ENCODE measurements around the gene MAGED2.
"Not testable (repeated sequence)": the region's sequence is repeated elsewhere in the genome, so short reads cannot be mapped to it uniquely, and the experiment has no call there.

MAGED2 gene, protein sequence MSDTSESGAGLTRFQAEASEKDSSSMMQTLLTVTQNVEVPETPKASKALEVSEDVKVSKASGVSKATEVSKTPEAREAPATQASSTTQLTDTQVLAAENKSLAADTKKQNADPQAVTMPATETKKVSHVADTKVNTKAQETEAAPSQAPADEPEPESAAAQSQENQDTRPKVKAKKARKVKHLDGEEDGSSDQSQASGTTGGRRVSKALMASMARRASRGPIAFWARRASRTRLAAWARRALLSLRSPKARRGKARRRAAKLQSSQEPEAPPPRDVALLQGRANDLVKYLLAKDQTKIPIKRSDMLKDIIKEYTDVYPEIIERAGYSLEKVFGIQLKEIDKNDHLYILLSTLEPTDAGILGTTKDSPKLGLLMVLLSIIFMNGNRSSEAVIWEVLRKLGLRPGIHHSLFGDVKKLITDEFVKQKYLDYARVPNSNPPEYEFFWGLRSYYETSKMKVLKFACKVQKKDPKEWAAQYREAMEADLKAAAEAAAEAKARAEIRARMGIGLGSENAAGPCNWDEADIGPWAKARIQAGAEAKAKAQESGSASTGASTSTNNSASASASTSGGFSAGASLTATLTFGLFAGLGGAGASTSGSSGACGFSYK

DNA sequence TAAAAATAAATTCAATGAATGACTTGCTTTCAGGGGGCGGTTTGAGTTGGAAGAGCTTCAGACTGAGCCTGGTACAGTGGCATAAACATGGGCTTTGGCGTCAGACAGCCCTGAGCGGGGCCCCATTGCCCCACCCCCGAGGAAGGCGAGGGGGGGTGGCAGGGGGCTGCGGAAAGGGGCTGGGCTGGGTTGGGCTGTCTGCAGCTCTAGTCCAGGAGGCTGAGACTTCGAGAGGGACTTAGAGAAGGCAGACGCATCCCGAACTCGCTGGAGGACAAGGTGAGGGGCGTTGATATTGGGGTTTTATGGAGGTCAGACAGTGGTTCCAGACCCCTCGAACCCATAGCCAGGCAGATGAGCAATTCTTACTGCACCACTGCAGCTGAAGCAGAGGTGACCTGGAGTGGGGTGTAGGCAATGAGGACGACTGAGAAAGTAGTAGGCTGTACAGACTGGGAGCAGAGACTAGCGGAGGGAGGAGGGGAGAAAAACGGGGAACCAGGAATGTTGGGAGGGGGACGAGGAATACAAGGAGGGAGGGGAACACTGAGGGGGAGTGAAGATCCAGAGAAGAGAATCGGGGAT lies at the start of gene MAGED2:
Gene MAGED2, plus strand, starts transcription at position 222 of the 585 bp plus-strand sequence. CDS start 1,587 bp downstream, outside the sequence.
- H4K20me1 ChIP-seq (ENCODE audit: insufficient read depth), result no peaks in the 10 kb centered on the region
- TF ChIP-seq, protein P1, sequence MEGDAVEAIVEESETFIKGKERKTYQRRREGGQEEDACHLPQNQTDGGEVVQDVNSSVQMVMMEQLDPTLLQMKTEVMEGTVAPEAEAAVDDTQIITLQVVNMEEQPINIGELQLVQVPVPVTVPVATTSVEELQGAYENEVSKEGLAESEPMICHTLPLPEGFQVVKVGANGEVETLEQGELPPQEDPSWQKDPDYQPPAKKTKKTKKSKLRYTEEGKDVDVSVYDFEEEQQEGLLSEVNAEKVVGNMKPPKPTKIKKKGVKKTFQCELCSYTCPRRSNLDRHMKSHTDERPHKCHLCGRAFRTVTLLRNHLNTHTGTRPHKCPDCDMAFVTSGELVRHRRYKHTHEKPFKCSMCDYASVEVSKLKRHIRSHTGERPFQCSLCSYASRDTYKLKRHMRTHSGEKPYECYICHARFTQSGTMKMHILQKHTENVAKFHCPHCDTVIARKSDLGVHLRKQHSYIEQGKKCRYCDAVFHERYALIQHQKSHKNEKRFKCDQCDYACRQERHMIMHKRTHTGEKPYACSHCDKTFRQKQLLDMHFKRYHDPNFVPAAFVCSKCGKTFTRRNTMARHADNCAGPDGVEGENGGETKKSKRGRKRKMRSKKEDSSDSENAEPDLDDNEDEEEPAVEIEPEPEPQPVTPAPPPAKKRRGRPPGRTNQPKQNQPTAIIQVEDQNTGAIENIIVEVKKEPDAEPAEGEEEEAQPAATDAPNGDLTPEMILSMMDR (conservative IDR thresholded peaks at IDR 0.05; ENCODE audit: low read depth, low read length), result no peak
- peaks cover 7% of the 10 kb centered on the region for H3K4me1 ChIP-seq (ENCODE audit: low read depth, poor library complexity, severe bottlenecking)
- peak within 1 kb of the TSS; percentile 63 for H3K4me2 ChIP-seq
- H2AFZ ChIP-seq (ENCODE audit: low read depth), result peak within 1 kb of the TSS; percentile 90
- no peaks in the 10 kb centered on the region for H3K36me3 ChIP-seq (ENCODE audit: insufficient read depth)
- no peaks in the 10 kb centered on the region for H3K27me3 ChIP-seq (ENCODE audit: insufficient read depth, low read depth)
- no peak within 1 kb of the TSS for H3K4me3 ChIP-seq (IDR thresholded peaks at IDR 0.05; ENCODE audit: insufficient read depth, low read depth, low read length)
- no peak within 1 kb of the TSS for H3K27ac ChIP-seq
- no peaks in the 10 kb centered on the region for H3K79me2 ChIP-seq (ENCODE audit: insufficient read depth, low read depth)
- peak within 1 kb of the TSS; percentile 47; the same call in 1 of the 2 replicates for H3K9ac ChIP-seq

DNA sequence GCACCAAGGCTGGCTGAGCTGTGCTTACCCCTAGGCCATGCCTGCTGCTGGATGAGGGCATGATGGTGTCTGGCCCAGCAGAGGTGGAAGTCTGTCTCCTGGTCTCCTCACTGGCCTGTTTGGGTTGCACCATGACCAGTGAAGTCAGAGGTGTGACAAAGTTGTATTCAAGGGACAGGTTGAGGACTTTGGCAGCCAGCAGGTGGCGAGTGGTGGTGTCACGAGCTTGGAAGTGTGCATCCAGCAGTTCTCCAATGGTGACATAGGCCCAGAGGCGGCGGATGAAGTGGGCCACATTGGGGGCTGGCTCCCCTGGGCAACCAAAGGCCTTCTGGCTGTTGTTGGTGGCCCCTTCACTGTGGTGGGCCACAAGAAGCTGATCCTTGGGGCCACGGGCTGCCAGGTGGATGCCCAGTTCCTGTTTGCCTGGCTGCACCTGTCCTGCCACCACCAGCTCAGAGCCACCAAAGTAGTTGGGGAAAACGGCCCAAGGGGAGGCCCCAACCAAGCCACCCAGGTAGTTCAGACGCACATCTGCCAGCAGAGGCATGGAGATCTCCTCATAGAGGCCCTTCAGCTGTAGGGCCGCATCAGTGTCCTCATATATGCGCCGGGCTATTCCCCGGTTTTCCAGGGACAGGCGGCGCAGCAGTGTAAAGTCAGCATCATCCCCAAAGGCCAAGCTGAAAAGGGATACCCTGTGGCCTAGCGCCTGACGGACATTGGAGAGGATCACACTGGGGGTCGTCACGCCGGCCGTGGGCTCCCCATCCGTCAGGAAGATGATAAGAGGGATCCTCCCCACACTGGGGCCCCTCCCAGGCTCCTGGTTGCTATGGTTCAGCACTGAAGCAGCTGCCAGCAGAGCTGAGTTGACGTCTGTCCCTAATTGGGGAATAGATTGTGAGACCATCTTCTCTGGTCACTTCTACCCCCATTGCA lies 49.2 kb upstream of the MAGED2 start:
- Histone ChIP-seq H3K79me2 (ENCODE audit: insufficient read depth, low read depth) (no peaks in the 10 kb centered on the region), H3K4me1 (ENCODE audit: low read depth, poor library complexity, severe bottlenecking) (no peaks in the 10 kb centered on the region), H3K36me3 (ENCODE audit: insufficient read depth) (no peaks in the 10 kb centered on the region), H2AFZ (ENCODE audit: low read depth) (no peak overlapping the region), H3K4me3 (IDR thresholded peaks at IDR 0.05; ENCODE audit: insufficient read depth, low read depth, low read length) (no peak overlapping the region), H4K20me1 (ENCODE audit: insufficient read depth) (no peaks in the 10 kb centered on the region), H3K27me3 (ENCODE audit: insufficient read depth, low read depth) (no peaks in the 10 kb centered on the region), H3K27ac (no peak overlapping the region), H3K4me2 (no peak overlapping the region), H3K9ac (no peak overlapping the region)
- TF ChIP-seq, protein P1 (conservative IDR thresholded peaks at IDR 0.05; ENCODE audit: low read depth, low read length), result no peak

DNA sequence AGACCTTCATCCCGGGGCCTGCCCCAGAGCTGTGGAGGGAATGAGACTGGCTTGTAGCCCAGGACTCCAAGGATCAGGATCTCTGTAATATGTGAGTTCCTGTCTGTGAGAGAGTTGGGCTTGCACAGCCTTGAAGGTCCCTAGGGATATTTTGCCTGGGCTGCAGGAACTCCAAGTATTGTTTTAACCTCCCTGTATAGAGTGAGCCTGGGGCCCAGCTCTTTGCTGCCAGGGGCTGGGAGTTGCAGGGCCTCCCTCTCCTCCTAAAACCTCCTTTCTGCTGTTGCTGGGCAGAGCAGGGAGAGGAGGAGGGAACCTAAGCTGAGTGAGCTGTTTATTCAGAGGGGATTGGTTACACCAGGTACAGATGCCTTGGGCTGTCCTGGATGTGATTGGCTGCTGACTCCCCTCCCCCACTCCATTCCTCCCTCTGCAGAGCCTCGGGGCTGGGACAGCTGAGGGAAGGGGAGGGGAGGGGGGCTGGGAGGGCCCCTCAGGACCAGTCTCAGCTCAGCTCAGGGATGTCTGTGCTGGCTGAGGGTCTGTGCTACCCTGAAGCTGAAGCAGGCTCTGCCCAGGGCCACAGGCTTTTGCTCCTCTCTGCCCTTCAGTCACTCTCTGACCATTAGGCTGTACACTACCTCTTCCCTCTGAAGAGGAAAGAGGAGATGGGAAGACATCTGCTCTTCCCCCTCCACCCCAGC lies 33.0 kb upstream of the MAGED2 start:
- H3K27ac ChIP-seq; H3K4me3 ChIP-seq (IDR thresholded peaks at IDR 0.05; ENCODE audit: insufficient read depth, low read depth, low read length); H3K27me3 ChIP-seq (ENCODE audit: insufficient read depth, low read depth); H3K4me1 ChIP-seq (ENCODE audit: low read depth, poor library complexity, severe bottlenecking); H3K4me2 ChIP-seq; H3K9ac ChIP-seq; H2AFZ ChIP-seq (ENCODE audit: low read depth); H3K79me2 ChIP-seq (ENCODE audit: insufficient read depth, low read depth); H4K20me1 ChIP-seq (ENCODE audit: insufficient read depth); H3K36me3 ChIP-seq (ENCODE audit: insufficient read depth): not testable (repeated sequence)

DNA sequence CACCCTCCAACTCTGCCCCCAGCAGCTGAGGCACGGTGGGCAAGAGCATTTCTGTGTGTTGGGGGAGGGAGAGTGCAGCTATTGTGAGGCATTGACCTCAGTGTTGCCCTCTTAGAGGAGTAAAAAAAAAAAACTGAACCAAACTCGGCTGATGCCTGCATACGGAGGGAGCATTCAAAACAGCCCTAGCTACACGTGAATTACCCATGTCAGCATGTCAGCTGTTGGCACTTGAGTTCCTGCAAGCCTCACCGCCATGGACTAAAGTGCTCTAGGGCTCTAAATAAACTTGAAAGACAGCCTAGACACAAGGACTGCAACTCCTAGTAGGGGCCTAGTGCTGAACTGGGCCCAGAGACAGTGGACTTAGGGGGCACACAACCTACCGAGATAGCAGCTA lies 31.5 kb upstream of the MAGED2 start:
- H3K27me3 ChIP-seq (ENCODE audit: insufficient read depth, low read depth), result no peaks in the 10 kb centered on the region
- H3K9ac ChIP-seq, result no peak overlapping the region
- H3K27ac ChIP-seq, result no peak overlapping the region
- H4K20me1 ChIP-seq (ENCODE audit: insufficient read depth), result no peaks in the 10 kb centered on the region
- no peak overlapping the region for H2AFZ ChIP-seq (ENCODE audit: low read depth)
- no peaks in the 10 kb centered on the region for H3K4me1 ChIP-seq (ENCODE audit: low read depth, poor library complexity, severe bottlenecking)
- H3K36me3 ChIP-seq (ENCODE audit: insufficient read depth), result no peaks in the 10 kb centered on the region
- H3K4me2 ChIP-seq, result no peak overlapping the region
- TF ChIP-seq, protein P1 (conservative IDR thresholded peaks at IDR 0.05; ENCODE audit: low read depth, low read length), result no peak
- H3K79me2 ChIP-seq (ENCODE audit: insufficient read depth, low read depth), result no peaks in the 10 kb centered on the region
- H3K4me3 ChIP-seq (IDR thresholded peaks at IDR 0.05; ENCODE audit: insufficient read depth, low read depth, low read length), result no peak overlapping the region
